Body of pancreas (tissue), 4 donors: Measurements from ENCODE around the gene MVB12B.

Experiments
- CTCF ChIP-seq, 7 experiments: fragments of 450-650 bp in 4 of 7; fragments of 200-600 bp in 3 of 7; sonication (generic) in 3 of 7; IDR thresholded peaks; one replicate each; pipeline ENCODE4 v1.5.1; 2016 to 2019; ENCODE audit warnings: antibody characterized with exemption in 7 of 7
- POLR2A ChIP-seq, 3 donors: fragments of 450-650 bp; IDR thresholded peaks; one replicate each; pipeline ENCODE4 v1.6.1; 2016; ENCODE audit warnings: antibody characterized with exemption in 3 of 3, mild to moderate bottlenecking in 2 of 3

- TF ChIP-seq CTCF (IDR thresholded peaks at IDR 0.05) (no peak), POLR2A (IDR thresholded peaks at IDR 0.05) (no peak)
Measured at GRCh38 chr9:126417684-126418083, 91.1 kb downstream of the MVB12B start.
